OCI-LY1 (cell line): ENCODE data around the gene BST1.

Experiments
- CTCF ChIP-seq: fragments of 200-600 bp; sonication (generic), shearing (Covaris generic); IDR thresholded peaks from 2 replicates; pipeline ENCODE4 v1.5.1; 2017; ENCODE audit warnings: mild to moderate bottlenecking, antibody characterized with exemption, low read length, moderate library complexity, mixed read lengths
- EZH2 ChIP-seq: fragments of 200-600 bp; sonication (generic), shearing (Covaris generic); IDR thresholded peaks from 2 replicates; pipeline ENCODE4 v1.8.0; 2017; ENCODE audit warnings: borderline replicate concordance, mixed run types, mild to moderate bottlenecking, antibody characterized with exemption, low read length, moderate library complexity, mixed read lengths

GRCh38 chr4:15707363-15707715, 4.5 kb downstream of the BST1 start:
- TF ChIP-seq CTCF (no peak), EZH2 (no peak)
